HG02588 (cell line): ENCODE data around the gene EPN3.

Experiments
- ATAC-seq: cut with Tn5 transposase; IDR thresholded peaks from one replicate; pipeline ENCODE4 v1.9.1; 2021; ENCODE audit warnings: mild to moderate bottlenecking, moderate library complexity; ENCODE audit not compliant: unreplicated experiment

The EPN3 gene

GRCh38 chr17:50585891-50586290 is 53.4 kb downstream of the EPN3 start:
- ATAC-seq: no peak

- no peak for ATAC-seq
Measured at GRCh38 chr17:50586421-50587247, 54.1 kb downstream of the EPN3 start.

GRCh38 chr17:50587571-50587970 is 55.0 kb downstream of the EPN3 start:
- ATAC-seq: no peak

GRCh38 chr17:50588391-50589049 is 56.0 kb downstream of the EPN3 start:
- no peak for ATAC-seq

GRCh38 chr17:50589095-50589705 is 56.7 kb downstream of the EPN3 start:
- no peak for ATAC-seq

GRCh38 chr17:50590946-50591737 is 58.6 kb downstream of the EPN3 start:
- ATAC-seq: no peak

GRCh38 chr17:50593321-50593720 is 60.8 kb downstream of the EPN3 start:
- no peak for ATAC-seq
